Sciatic nerve (tissue), 2 donors: Measurements from ENCODE around the gene HHAT. TPM values are rescaled to one million over a fixed set of nuclear protein-coding genes. Genes with fewer than 3 reads are reported as not detected.
A peak's percentile ranks its signal among the peaks of the same experiment; 100 is the strongest.

Source experiments
- ATAC-seq: fragments of 200-7000 bp; cut with Tn5 transposase; one replicate; pipeline ENCODE4 v1.9.1; 2020; ENCODE audit warnings: mild to moderate bottlenecking, moderate library complexity
- DNase-seq: peaks from one replicate; pipeline ENCODE4 v3.0.0-alpha.2; 2020; ENCODE audit warnings: low spot score
- intact Hi-C: fragments of 100-400 bp; cut with DNase I; formaldehyde crosslinking; loops from one replicate; pipeline ENCODE4 v1.14.2; 2022
- total RNA-seq: library from RNA; stranded (reverse); fragmentation: NEBNext Ultra II Directional; extraction: Animal tissue kit (Norgen Biotek cat#: 25700); gene quantifications from one replicate; pipeline ENCODE4 v1.2.1, GENCODE V29; 2021
- donor health status: DM: no; HTN: no; CAD: no.
- donor health status: DM: no; HTN: no; CAD: no.

The HHAT gene
- total RNA-seq, 1 donor from 2014 or later, result 7.7 TPM

DNA sequence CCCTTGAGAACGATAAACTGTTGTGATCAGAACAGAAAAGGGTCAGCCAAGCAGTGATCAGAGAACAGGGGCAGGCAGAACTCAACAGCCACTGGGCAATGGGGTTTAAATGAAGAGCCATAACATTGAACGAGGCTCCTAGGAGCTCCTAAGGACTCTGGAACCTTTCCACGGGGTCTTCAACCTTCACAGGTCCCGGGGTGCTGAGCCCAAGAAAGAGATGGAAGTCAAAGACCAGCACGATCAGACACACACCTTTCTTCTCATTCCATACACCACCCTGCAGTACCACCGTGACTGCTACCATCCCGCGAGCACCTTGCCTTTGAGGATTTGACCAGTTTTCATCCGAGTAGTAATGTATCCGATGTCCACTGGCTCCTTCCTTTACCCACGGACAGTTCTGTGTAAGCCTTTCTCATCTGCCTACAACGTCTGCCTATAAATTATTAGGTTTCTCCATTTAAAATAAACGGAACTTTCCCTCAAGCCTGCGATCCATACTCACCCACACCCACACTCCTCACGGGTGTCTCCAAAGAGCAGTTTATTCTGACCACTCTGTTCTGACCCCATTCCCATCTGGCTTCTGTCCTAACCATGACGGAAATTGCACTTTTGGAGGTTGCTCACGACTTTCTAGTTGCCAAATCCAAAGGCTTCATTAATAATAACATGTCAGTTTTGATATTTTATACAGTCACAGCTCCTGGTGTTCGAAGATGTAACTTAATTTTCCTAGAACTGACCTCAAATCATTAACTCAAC lies 16.8 kb upstream of the HHAT start:
- DNase-seq, result no peak
- intact Hi-C loops, result loop anchor here (2.0 to 5.0 kb wide), 2 partner anchors 87 to 165 kb away; no protein-coding TSS in a partner anchor
- peak; percentile 70 for ATAC-seq

DNA sequence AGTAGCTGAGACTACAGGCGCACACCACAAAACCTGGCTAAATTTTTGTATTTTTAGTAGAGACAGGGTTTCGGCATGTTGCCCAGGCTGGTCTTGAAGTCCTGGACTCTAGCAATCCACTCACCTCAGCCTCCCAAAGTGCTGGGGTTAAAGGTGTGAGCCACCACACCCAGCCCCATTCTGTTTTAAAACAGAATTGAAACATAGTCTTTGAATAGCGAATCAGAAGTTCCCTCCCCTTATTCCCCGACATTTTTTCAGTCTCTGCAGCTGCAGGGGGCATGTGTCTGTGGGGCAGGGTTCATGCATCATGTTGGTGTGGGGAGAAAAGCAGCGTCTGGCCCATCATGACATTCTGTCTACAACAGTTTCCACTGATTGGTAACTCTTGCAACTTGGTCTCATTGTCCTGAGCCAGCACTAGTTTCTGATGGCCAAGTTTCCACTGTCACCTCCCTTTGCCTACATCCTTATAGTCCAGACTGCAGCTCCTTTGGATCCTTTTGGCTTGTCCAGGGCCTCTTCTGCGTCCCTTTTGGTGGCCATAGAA lies 15.6 kb upstream of the HHAT start:
- ATAC-seq (no peak), DNase-seq (no peak)
- intact Hi-C loops, result loop anchor here (5.0 kb wide), 1 partner anchor 166 kb away; no protein-coding TSS in a partner anchor

- intact Hi-C loops, result loop anchor here (5.0 kb wide), 1 partner anchor 167 kb away; no protein-coding TSS in a partner anchor
These were observed 14.8 kb upstream of the HHAT start for GRCh38 chr1:210313921-210314320.

GRCh38 chr1:210315529-210315928 lies 13.2 kb upstream of the HHAT start:
- DNase-seq, result no peak
- ATAC-seq, result no peak
- intact Hi-C loops, result no loop called here

More at GRCh38 chr1:210313921-210314320, 14.8 kb upstream of the HHAT start:
- no peak for ATAC-seq
- DNase-seq, result no peak

DNA sequence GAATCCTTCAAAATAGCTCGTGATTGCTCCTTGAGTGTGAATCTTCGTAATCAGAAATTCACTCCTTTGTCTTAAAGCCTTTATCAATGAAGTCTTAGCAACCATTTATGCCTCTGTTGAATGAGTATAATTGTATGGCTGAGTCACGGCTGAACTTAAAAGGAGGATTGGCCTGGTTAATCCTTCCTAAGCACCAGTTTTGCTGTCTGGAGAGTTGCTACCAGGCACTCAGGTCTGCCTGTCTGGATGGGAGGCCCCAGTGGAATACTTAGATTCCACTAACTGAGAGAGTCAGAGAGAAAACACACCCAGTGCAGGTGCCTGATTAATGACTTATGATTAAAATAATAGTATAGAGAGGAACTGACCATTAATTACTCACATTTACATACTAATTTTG lies 7.6 kb upstream of the HHAT start:
- DNase-seq, result no peak
- intact Hi-C loops, result no loop called here
- ATAC-seq, result no peak

DNA sequence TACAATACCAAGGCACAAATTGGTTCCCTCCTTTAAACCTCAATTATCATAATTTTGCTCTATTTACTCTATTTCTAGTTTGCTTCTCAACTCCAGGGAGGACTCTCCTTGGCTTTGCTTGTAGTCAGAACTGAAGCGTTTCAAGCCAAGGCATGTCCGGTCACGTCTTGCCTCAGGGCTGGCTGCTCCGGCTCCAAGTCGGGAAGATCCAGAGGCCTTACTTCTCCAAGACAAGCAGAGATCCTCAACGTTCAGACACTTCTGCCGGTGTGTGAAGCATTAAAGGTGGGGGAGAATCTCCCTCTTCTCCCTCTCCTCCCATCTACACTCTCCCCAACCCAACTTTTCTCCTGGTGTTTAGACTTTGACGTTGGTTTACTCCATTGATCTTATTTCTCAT lies 7.2 kb upstream of the HHAT start:
- intact Hi-C loops, result no loop called here
- DNase-seq (no peak), ATAC-seq (no peak)

DNA sequence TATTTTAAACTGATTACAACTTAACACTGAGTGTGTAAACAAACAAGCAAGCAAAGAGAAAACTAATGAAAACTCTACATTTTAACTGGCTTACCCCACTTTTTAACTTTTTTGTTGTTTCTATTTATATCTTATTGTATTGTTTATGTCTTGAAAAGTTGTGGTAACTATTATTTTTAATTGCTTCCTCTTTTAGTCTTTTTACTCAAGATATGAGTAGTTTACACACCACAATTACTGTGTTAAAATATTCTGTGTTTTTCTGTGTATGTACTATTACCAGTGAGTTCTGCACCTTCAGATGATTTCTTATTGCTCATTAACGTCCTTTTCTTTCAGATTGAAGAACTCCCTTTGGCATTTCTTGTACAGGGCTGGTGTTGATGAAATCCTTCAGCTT lies 4.7 kb upstream of the HHAT start:
- intact Hi-C loops, result no loop called here
- DNase-seq (no peak), ATAC-seq (no peak)

- intact Hi-C loops, result no loop called here
- DNase-seq (no peak), ATAC-seq (no peak)
These were observed 3.6 kb upstream of the HHAT start for GRCh38 chr1:210325026-210325670.

DNA sequence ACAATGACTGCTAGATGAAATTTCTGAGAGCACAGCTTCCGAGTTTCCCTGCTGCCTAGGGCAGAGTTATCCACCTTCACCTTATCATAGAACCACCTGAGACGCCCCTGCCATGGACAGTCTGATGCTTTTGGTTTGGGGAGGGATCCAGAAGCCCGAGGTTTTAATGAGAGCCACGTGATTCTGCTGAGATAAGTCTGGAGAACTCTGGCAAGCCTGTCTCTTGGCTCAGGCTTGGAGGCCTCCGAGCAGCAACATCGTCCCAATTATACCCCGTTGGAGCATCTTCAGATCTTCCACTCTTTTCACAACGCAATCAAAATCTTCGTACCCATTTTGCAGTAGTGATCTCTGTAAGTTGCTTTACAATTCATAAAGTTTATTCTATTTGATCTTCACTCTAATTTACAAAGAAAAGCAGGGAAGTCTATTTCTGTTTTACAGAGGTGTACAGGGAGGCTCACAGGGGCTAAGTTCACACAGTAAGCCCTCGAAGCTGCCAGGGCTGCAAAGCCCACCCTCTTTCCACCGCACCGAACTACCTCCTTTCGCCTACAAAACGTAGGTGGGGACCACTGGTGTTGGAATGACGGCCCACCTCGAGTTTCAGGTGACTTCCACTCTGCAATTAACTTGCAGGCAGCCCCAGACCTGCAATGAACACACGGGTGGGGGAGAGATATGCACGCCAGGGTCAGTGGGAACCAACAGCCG lies 513 bp upstream of the HHAT start:
- DNase-seq, result no peak
- peak; percentile 53 for ATAC-seq
- intact Hi-C loops, result no loop called here

DNA sequence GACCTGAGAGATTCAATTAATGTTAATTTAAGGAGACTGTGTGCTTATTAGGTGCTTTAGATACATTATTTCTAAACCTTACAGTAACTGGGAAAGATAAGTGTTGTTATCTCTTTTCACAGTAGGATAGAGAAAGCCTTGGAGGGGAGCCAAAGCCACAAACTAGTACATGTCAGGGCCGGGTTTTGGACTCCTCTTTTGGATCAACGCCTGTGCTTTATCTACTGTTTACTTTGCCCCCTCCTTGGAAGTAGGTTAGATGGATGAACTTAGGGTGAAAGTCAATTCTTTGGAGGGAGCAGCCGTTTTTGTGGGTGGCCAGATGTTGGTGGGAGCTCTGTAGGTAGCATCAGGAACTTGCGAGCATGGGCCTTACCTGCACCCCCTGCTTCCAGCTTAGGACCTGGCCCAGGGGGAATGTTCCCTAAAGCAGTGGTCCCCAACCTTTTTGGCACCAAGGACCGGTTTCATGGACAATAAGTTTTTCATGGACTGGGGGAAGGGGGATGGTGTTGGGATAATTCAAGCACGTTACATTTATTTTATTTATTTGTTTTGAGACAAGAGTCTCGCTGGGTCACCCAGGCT lies 1.7 kb downstream of the HHAT start:
- intact Hi-C loops, result loop anchor here (10.0 kb wide), 1 partner anchor 64 kb away; no protein-coding TSS in a partner anchor
- DNase-seq (no peak), ATAC-seq (no peak)

- DNase-seq, result no peak
- no peak for ATAC-seq
- intact Hi-C loops, result loop anchor here (10.0 kb wide), 1 partner anchor 63 kb away; no protein-coding TSS in a partner anchor
These were observed 3.5 kb downstream of the HHAT start for GRCh38 chr1:210332233-210332632.

DNA sequence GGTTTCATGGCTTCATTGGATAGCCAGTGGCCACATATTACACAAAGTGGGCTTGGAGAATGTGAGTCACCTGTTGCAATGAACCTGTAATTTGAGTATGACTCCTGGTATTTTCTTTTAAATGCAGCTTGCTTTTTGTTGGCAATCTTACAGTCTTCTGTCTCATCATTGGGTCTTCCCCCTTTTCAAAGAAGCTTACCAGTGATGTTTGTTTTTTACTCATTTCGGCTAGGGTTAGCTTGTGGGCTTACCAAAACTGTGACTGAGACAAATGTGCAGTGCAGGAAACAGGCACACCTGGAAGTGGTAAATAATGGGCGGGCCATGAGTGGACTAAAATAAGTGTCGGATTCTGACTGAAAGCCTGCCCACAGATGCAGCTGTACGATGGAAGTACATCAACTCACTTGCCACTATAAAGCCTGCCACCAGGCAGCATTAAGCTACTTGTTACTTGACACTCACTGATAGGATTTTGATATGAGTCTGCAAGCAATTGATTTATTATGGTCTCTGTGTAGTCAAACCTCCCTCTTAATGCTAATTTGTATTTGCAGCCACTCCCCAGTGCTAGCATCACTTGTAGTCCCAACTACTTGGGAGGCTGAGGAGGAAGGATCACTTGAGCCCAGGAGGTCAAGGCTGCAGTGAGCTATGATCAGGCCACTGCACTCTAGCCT lies 4.2 kb downstream of the HHAT start:
- DNase-seq, result no peak
- intact Hi-C loops, result loop anchor here (10.0 kb wide), 1 partner anchor 62 kb away; no protein-coding TSS in a partner anchor
- no peak for ATAC-seq

DNA sequence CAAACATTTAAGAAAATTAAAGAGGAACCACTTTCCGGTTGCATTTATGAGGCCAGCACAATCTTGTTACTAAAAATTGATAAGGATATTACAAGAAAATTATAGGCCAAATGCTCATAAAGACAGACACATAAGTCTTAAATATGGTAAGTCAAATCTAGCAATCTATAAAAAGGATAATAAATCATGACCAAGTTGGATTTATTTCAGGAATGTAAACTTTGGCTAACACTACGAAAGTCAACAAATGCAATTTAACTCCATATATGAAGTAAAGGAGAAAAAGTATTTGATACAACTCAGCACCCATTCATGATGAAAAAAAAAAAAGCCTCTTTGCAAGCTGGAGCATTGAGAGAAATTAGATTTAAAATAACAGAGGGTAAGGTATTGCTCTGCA lies 6.3 kb downstream of the HHAT start:
- intact Hi-C loops, result loop anchor here (10.0 kb wide), 1 partner anchor 60 kb away; no protein-coding TSS in a partner anchor
- no peak for ATAC-seq
- DNase-seq, result no peak

DNA sequence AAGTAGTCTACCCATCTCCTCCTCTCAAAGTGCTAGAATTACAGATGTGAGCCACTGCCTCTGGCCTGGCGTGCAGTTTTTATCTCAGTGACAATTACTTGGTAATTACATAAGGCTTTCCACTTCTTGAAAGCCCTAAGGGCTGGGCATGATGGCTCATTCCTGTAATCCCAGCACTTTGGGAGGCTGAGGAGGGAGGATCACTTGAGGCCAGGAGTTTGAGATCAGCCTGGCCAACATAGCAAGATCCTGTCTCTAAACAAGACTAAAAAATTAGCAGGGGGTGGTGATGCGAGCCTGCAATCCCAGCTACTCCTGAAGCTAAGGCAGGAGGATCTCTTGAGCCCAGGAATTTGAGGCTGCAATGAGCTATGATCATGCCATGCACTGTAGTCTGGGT lies 7.7 kb downstream of the HHAT start:
- DNase-seq (no peak), ATAC-seq (no peak)
- intact Hi-C loops, result loop anchor here (10.0 kb wide), 1 partner anchor 58 kb away; no protein-coding TSS in a partner anchor

DNA sequence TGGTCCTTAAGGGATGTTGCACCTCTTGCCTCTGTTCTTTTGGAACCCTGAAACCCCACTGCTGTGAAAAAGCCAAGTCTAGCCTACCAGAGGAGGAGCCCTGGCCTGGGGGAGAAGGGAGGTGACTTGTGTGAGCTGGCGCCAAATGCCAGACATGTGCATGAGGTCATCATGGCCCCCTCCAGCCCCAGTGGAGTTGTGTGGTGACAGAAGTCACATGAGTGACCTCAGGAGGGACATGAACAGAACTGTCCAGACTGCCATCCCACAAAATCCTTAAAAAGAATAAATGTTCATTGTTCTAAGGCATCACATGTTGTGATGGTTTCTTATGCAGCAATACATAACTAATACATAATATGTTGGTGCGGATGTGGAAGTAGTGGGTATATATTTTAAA lies 10.8 kb downstream of the HHAT start:
- no peak for ATAC-seq
- DNase-seq, result no peak
- intact Hi-C loops, result loop anchor here (10.0 kb wide), 1 partner anchor 55 kb away; no protein-coding TSS in a partner anchor

DNA sequence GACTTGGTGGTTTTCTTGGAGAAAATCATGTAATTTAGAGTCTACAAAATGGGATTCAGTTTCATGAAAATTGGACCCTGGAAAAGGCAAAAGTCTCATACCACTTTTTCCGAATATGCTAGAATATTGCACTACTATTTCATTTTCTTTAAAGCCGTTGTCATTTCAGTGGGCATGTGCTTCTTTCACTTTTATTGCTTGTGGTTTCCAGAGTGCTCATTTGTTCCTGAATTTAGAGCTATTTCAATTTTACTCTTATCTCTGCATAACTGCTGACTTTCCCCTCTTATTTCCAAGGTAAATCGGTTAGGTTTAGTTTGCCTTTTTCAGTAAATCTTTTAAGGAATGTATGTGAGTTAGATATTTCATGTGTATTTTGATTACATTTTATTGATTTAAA lies 11.6 kb downstream of the HHAT start:
- intact Hi-C loops, result no loop called here
- no peak for DNase-seq
- no peak for ATAC-seq

DNA sequence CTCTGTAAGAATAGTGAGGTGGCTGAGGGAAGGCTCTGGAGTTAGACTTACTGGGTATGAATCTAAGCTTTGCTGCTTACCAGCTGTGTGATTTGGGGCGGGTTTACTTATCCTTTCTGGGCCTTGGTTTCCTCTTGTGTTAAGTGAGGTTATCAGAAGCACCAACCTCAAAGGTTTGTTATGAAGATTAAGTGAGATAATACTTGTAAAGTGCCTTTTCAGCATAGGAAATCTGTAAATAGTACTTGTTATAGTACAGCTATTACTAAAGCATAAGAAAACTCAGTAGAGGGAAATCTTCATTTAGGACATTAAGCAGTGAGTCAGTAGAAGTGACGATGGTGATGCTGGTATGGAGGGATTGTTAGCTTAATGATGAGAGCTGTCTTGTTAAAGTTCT lies 12.1 kb downstream of the HHAT start:
- intact Hi-C loops, result no loop called here
- no peak for ATAC-seq
- no peak for DNase-seq

DNA sequence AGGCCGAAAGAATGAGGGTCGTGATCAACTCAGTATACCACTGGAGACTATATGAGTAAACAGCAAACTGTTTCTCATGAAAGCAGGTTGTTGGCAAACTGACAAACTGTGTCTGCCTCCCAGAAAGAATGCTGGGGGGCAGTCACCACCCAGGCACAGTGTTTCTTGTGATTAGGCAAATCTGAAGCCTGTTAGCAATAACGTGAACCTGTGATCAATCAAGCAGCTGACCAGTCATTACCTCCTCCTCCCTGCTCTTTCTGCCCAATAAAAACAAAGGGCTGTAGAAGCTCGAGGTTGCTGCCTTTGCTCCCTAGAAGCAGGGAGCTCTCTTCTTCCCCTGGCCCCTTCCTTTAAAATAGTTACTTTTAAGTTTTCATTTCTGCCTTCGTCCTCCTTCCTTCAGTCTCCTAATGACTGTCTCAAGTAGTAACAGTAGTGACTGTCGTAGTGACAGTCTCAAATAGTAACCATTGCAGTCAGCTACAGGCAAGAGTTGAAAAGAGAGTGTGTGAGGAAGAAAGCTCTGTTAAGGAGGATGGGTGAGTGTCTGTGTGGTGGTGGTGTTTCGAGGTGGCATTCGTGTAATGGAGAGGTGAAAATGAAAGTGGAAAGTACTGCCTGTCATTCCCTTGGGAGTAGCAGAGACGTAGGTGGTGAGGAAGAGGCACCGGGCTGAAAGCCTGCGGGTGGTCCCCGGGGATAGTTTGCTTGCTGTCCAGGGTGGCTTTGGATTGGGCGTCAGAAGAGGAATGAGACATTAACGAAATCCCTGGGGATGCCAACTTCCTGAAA lies 14.5 kb downstream of the HHAT start:
- DNase-seq, result no peak
- ATAC-seq, result peak; percentile 32
- intact Hi-C loops, result no loop called here
